NCI-H446 treated with DMSO at 0.1 percent for 48 hours (cell line): ENCODE measurements around the gene AHNAK.
"Not testable (repeated sequence)": the region's sequence is repeated elsewhere in the genome, so short reads cannot be mapped to it uniquely, and the experiment has no call there.

ENCODE experiments used
- DNase-seq: peaks from one replicate; lab custom pipeline; 2025; lab: John Stamatoyannopoulos, UW

The AHNAK gene

GRCh38 chr11:62535802-62536201, 10.8 kb downstream of the AHNAK start:
- no peak for DNase-seq

- no peak for DNase-seq
These were observed 11.6 kb downstream of the AHNAK start for GRCh38 chr11:62534779-62535545.

GRCh38 chr11:62532096-62532495, 14.5 kb downstream of the AHNAK start:
- DNase-seq, result no peak

GRCh38 chr11:62516736-62517371, 29.8 kb downstream of the AHNAK start:
- no peak for DNase-seq

GRCh38 chr11:62514151-62514550, 32.5 kb downstream of the AHNAK start:
- DNase-seq, result no peak

- no peak for DNase-seq
These were observed 33.0 kb downstream of the AHNAK start for GRCh38 chr11:62513626-62514025.

- DNase-seq, result no peak
These were observed 33.6 kb downstream of the AHNAK start for GRCh38 chr11:62512961-62513360.

GRCh38 chr11:62508336-62509058, 38.1 kb downstream of the AHNAK start:
- DNase-seq, result no peak

- DNase-seq, result no peak
These were observed 39.5 kb downstream of the AHNAK start for GRCh38 chr11:62507125-62507422.

GRCh38 chr11:62506413-62507124, 40.0 kb downstream of the AHNAK start:
- DNase-seq, result no peak

- DNase-seq, result no peak
These were observed 41.0 kb downstream of the AHNAK start for GRCh38 chr11:62505440-62506091.

GRCh38 chr11:62505059-62505439, 41.6 kb downstream of the AHNAK start:
- no peak for DNase-seq

- DNase-seq, result no peak
These were observed 42.2 kb downstream of the AHNAK start for GRCh38 chr11:62504158-62504973.

GRCh38 chr11:62502030-62502730, 44.4 kb downstream of the AHNAK start:
- DNase-seq, result no peak

GRCh38 chr11:62501432-62501891, 45.1 kb downstream of the AHNAK start:
- DNase-seq, result no peak

GRCh38 chr11:62500650-62501030, 46.0 kb downstream of the AHNAK start:
- DNase-seq, result no peak

- DNase-seq, result no peak
These were observed 46.5 kb downstream of the AHNAK start for GRCh38 chr11:62499944-62500649.

GRCh38 chr11:62499311-62499943, 47.2 kb downstream of the AHNAK start:
- DNase-seq, result not testable (repeated sequence)
